Measurements from ENCODE around the gene ZNRF4. TPM values are rescaled to one million over a fixed set of nuclear protein-coding genes. Genes with fewer than 3 reads are reported as not detected.

The ZNRF4 gene
- total RNA-seq, 2 donors from 2014 or later: not detected

DNA sequence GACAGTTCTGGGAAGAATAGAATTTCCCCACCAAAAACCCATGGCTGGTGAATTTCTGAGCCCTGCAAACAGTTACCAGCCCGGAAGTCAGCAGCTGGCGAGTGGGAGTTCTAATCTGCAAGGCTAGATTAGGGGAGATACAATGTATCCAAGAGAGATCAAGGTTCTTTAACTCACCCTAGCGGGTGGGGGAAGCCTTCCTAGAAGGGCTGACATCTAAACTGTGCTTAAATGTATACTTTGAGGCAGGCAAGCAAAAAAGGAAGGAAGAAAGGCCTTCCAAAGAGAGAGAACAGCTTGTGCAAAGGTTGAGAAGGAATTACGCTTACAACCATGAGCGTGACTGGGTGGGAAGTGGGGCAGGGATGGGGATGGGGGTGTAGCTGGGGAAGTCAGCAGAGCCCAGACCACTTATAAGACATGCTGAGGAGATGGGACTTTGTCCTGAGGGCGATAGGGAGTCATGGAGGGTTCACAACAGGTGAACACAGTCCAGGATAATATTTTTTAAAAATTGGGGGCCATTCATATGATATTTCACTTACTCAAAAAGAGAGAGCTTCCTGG lies 20.8 kb upstream of the ZNRF4 start:
- peaks cover 5% of the 10 kb centered on the region for H3K4me1 Mint-ChIP-seq
- no peaks in the 10 kb centered on the region for H3K36me3 Mint-ChIP-seq (ENCODE audit: low read depth)
- Histone ChIP-seq H3K27me3 (ENCODE audit: control insufficient read depth, insufficient read depth, low read length, poor library complexity, severe bottlenecking) (no peaks in the 10 kb centered on the region), H3K9ac (ENCODE audit: extremely low read depth, low read length, poor library complexity, severe bottlenecking) (no peak overlapping the region), H3K4me1 (ENCODE audit: control insufficient read depth, insufficient read depth, low read length) (no peaks in the 10 kb centered on the region), H3K4me3 (ENCODE audit: low read length) (no peak overlapping the region), H3K9me3 (ENCODE audit: control insufficient read depth, low read length) (no peaks in the 10 kb centered on the region), H3K36me3 (ENCODE audit: control insufficient read depth, insufficient read depth, low read length) (no peaks in the 10 kb centered on the region), H3K27ac (ENCODE audit: low read depth, low read length) (no peak overlapping the region)
- no peak overlapping the region for H3K27ac Mint-ChIP-seq
- H3K27me3 Mint-ChIP-seq (ENCODE audit: insufficient read depth): peaks cover 57% of the 10 kb centered on the region
- TF ChIP-seq, protein P1, sequence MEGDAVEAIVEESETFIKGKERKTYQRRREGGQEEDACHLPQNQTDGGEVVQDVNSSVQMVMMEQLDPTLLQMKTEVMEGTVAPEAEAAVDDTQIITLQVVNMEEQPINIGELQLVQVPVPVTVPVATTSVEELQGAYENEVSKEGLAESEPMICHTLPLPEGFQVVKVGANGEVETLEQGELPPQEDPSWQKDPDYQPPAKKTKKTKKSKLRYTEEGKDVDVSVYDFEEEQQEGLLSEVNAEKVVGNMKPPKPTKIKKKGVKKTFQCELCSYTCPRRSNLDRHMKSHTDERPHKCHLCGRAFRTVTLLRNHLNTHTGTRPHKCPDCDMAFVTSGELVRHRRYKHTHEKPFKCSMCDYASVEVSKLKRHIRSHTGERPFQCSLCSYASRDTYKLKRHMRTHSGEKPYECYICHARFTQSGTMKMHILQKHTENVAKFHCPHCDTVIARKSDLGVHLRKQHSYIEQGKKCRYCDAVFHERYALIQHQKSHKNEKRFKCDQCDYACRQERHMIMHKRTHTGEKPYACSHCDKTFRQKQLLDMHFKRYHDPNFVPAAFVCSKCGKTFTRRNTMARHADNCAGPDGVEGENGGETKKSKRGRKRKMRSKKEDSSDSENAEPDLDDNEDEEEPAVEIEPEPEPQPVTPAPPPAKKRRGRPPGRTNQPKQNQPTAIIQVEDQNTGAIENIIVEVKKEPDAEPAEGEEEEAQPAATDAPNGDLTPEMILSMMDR (conservative IDR thresholded peaks at IDR 0.05): no peak
- H3K9me3 Mint-ChIP-seq: peaks cover 7% of the 10 kb centered on the region
- no peak for DNase-seq
- WGBS, 2 experiments (ENCODE audit: insufficient coverage in 1 of 2, insufficient read length in 1 of 2): 69 to 94% methylated on average over 3 to 6 of the region's 6 CpGs
- H3K4me3 Mint-ChIP-seq: no peak overlapping the region

DNA sequence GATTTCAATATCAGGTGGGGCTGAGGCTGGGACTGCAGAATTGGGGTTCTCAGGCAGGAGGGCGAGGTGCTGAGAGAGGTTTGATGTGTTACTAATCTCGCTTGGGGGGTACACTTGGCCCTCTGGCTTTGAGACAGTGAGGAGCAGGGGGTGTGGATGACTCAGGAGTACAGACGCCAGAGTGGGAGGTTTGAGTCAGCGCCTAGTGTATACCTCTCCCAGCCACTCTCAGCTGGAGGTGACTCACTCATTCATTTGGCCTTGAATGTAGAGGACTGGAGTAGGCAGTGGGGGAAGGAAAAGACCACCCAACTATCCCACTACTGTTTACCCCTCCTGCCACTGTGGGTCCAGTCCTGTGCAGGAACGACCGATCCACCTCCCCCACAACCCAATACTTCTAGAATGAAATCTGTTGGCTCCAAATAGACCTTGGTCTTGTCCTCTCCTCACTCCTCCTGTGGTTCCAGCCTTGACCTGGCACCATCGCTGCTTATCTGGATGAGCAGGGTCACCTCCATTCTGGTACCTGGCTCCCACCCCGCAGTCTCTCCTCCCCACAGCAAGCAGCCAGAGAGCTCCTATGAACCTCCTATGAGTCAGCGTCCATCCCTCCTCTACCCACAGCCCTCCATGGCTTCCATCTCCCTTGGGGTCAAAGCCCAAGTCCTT lies 20.1 kb upstream of the ZNRF4 start:
- H3K9me3 Mint-ChIP-seq: peaks cover 7% of the 10 kb centered on the region
- Histone ChIP-seq H3K4me1 (ENCODE audit: control insufficient read depth, insufficient read depth, low read length) (no peaks in the 10 kb centered on the region), H3K4me3 (ENCODE audit: low read length) (no peak overlapping the region), H3K36me3 (ENCODE audit: control insufficient read depth, insufficient read depth, low read length) (no peaks in the 10 kb centered on the region), H3K27ac (ENCODE audit: low read depth, low read length) (no peak overlapping the region), H3K9me3 (ENCODE audit: control insufficient read depth, low read length) (no peaks in the 10 kb centered on the region), H3K27me3 (ENCODE audit: control insufficient read depth, insufficient read depth, low read length, poor library complexity, severe bottlenecking) (no peaks in the 10 kb centered on the region), H3K9ac (ENCODE audit: extremely low read depth, low read length, poor library complexity, severe bottlenecking) (no peak overlapping the region)
- peaks cover 59% of the 10 kb centered on the region for H3K27me3 Mint-ChIP-seq (ENCODE audit: insufficient read depth)
- H3K36me3 Mint-ChIP-seq (ENCODE audit: low read depth): no peaks in the 10 kb centered on the region
- peaks cover 5% of the 10 kb centered on the region for H3K4me1 Mint-ChIP-seq
- no peak for DNase-seq
- peak overlapping the region; percentile 75 for H3K27ac Mint-ChIP-seq
- TF ChIP-seq, protein P1 (conservative IDR thresholded peaks at IDR 0.05): no peak
- 80% methylated on average over 9 of the region's 9 CpGs; no CpG with 5 or more reads in 1 of the 2 experiments for WGBS, 2 experiments (ENCODE audit: insufficient coverage in 1 of 2, insufficient read length in 1 of 2)
- H3K4me3 Mint-ChIP-seq: peak overlapping the region; percentile 67

DNA sequence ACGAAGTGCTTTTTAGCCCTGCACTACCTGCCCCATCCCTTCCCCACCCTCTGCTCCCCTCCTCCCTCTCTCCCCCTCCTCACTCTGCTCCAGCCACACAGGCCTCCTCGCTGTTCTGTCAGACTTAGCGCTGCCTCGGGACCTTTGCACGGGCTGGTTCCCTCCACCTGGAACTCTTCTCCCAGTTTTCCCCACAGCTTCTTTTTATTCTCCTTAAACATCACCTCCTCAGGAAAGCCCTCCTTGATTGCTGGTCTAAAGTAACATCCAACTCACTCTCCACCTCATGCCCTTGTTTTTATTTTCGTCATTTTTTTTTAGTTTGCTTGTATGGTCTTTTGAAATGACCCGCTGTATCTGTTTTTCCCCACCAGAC lies 19.6 kb upstream of the ZNRF4 start:
- no peaks in the 10 kb centered on the region for H3K27me3 ChIP-seq (ENCODE audit: control insufficient read depth, insufficient read depth, low read length, poor library complexity, severe bottlenecking)
- Mint-ChIP-seq H3K9me3 (peaks cover 7% of the 10 kb centered on the region), H3K27me3 (ENCODE audit: insufficient read depth) (peaks cover 63% of the 10 kb centered on the region), H3K27ac (no peak overlapping the region), H3K4me1 (peaks cover 5% of the 10 kb centered on the region), H3K4me3 (peak overlapping the region; percentile 67), H3K36me3 (ENCODE audit: low read depth) (no peaks in the 10 kb centered on the region)
- no peaks in the 10 kb centered on the region for H3K9me3 ChIP-seq (ENCODE audit: control insufficient read depth, low read length)
- no peaks in the 10 kb centered on the region for H3K4me1 ChIP-seq (ENCODE audit: control insufficient read depth, insufficient read depth, low read length)
- TF ChIP-seq, protein P1 (conservative IDR thresholded peaks at IDR 0.05): no peak
- no peak overlapping the region for H3K9ac ChIP-seq (ENCODE audit: extremely low read depth, low read length, poor library complexity, severe bottlenecking)
- no peak overlapping the region for H3K27ac ChIP-seq (ENCODE audit: low read depth, low read length)
- H3K4me3 ChIP-seq (ENCODE audit: low read length): no peak overlapping the region
- no peak for DNase-seq
- WGBS, 2 experiments (ENCODE audit: insufficient coverage in 1 of 2, insufficient read length in 1 of 2): 87 to 88% methylated on average over 7 of the region's 7 CpGs
- H3K36me3 ChIP-seq (ENCODE audit: control insufficient read depth, insufficient read depth, low read length): no peaks in the 10 kb centered on the region
